RWPE1 (cell line): ENCODE data around the gene C22orf15.

Experiments
- CTCF ChIA-PET: fragments of 350-600 bp; sonication (Branson Sonifier 250); formaldehyde crosslinking; extraction: SDS; loops from one replicate; lab custom pipeline; 2021; lab: Yijun Ruan, JAX
- POLR2A ChIA-PET: fragments of 400-600 bp; formaldehyde crosslinking; extraction: SDS; loops from one replicate; lab custom pipeline; 2020; ENCODE audit warnings: antibody characterized with exemption; ENCODE audit not compliant: low non-redundant PET; lab: Yijun Ruan, JAX
- DNase-seq: peaks from one replicate; pipeline ENCODE4 v3.0.0; 2012; ENCODE audit warnings: low spot score
- H3K27ac ChIP-seq: fragments of 450-650 bp; 2 replicates; pipeline ENCODE4 v1.5.1; 2017
- CTCF ChIP-seq: fragments of 450-650 bp; conservative IDR thresholded peaks from 2 replicates; pipeline ENCODE4 v1.5.1; 2017; ENCODE audit warnings: low read depth, mild to moderate bottlenecking

The C22orf15 gene

GRCh38 chr22:23780146-23780748 lies 17.5 kb downstream of the C22orf15 start:
- DNase-seq, result no peak
- TF ChIP-seq CTCF, result no peak
- ChIA-PET CTCF (no interaction called here), POLR2A (no interaction called here)
- H3K27ac ChIP-seq, result peak overlapping the region; percentile 81; the same call in 1 of the 2 replicates

- ChIA-PET CTCF (interaction anchor here (0.8 kb wide), 1 partner anchor 69 kb away, joined by 3 read pairs; no protein-coding TSS in a partner anchor), POLR2A (no interaction called here)
- peak overlapping the region; percentile 81 for H3K27ac ChIP-seq
- no peak for DNase-seq
- TF ChIP-seq CTCF, result no peak
These were observed 18.3 kb downstream of the C22orf15 start for GRCh38 chr22:23781065-23781464.

- TF ChIP-seq CTCF, result no peak
- ChIA-PET POLR2A (no interaction called here), CTCF (interaction anchor here (0.8 kb wide), 1 partner anchor 68 kb away, joined by 3 read pairs; no protein-coding TSS in a partner anchor)
- H3K27ac ChIP-seq, result peak overlapping the region; percentile 81
- peak; percentile 80 for DNase-seq
These were observed 18.9 kb downstream of the C22orf15 start for GRCh38 chr22:23781511-23782183.

DNA sequence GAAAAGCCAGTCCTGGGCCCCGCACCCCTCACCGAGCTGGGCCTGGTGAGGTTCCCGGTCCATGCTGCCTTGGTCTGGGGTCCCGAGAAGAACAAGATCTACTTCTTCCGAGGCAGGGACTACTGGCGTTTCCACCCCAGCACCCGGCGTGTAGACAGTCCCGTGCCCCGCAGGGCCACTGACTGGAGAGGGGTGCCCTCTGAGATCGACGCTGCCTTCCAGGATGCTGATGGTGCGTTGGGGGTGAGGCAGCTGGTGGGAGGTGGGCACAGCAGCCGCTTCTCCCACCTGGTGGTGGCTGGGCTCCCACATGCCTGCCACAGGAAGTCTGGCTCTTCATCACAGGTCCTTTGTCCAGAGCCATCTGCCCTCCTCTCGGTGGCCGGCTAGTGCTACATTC lies 19.5 kb downstream of the C22orf15 start:
- peak overlapping the region; percentile 81 for H3K27ac ChIP-seq
- POLR2A ChIA-PET, result no interaction called here
- no peak for DNase-seq
- CTCF ChIA-PET, result no interaction called here
- TF ChIP-seq CTCF, result no peak

DNA sequence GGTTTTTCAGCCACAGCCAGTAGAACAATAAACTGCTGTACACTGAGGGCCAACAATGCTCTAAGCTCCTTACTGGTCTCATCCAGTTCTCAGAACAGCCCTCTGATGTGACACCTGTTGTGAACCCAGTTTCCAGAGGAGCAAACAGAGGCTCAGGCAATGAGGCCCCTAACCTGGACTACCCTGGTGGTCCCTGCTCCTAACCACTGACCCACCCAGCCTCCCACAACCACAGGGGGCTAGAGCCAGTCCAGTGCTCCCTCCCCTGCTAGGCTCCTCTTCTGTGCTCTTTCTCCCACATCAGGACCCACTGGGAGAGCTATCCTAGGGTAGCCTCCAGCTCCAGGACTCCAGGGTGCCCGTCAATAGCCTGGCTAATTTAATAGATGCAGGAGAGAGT lies 19.9 kb downstream of the C22orf15 start:
- no peak for TF ChIP-seq CTCF
- CTCF ChIA-PET, result no interaction called here
- POLR2A ChIA-PET, result no interaction called here
- peak overlapping the region; percentile 81 for H3K27ac ChIP-seq
- no peak for DNase-seq

DNA sequence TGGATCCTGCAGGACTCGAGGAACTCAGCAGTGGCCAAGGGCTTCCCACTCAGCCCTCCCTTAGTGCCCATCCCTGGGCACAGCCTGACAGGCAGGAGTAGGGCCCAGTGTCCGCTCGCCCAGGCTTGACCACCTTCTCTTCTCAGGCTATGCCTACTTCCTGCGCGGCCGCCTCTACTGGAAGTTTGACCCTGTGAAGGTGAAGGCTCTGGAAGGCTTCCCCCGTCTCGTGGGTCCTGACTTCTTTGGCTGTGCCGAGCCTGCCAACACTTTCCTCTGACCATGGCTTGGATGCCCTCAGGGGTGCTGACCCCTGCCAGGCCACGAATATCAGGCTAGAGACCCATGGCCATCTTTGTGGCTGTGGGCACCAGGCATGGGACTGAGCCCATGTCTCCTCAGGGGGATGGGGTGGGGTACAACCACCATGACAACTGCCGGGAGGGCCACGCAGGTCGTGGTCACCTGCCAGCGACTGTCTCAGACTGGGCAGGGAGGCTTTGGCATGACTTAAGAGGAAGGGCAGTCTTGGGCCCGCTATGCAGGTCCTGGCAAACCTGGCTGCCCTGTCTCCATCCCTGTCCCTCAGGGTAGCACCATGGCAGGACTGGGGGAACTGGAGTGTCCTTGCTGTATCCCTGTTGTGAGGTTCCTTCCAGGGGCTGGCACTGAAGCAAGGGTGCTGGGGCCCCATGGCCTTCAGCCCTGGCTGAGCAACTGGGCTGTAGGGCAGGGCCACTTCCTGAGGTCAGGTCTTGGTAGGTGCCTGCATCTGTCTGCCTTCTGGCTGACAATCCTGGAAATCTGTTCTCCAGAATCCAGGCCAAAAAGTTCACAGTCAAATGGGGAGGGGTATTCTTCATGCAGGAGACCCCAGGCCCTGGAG lies 20.7 kb downstream of the C22orf15 start:
- CTCF ChIA-PET, result no interaction called here
- TF ChIP-seq CTCF, result no peak
- POLR2A ChIA-PET, result no interaction called here
- H3K27ac ChIP-seq, result peak overlapping the region; percentile 23
- DNase-seq, result no peak
